Measurements from ENCODE around the gene DNAJC4.

The DNAJC4 gene

GRCh38 chr11:64261556-64262080, 31.3 kb downstream of the DNAJC4 start:
- no peak for DNase-seq

- no peak for DNase-seq
Observed at GRCh38 chr11:64262271-64263002, 32.1 kb downstream of the DNAJC4 start.

- no peak for DNase-seq
Observed at GRCh38 chr11:64263021-64263946, 32.9 kb downstream of the DNAJC4 start.

- no peak for DNase-seq
Observed at GRCh38 chr11:64263947-64264317, 33.6 kb downstream of the DNAJC4 start.

GRCh38 chr11:64264371-64264852, 34.1 kb downstream of the DNAJC4 start:
- no peak for DNase-seq

GRCh38 chr11:64265176-64266160, 35.1 kb downstream of the DNAJC4 start:
- no peak for DNase-seq

GRCh38 chr11:64266339-64266738, 36.0 kb downstream of the DNAJC4 start:
- no peak for DNase-seq

- no peak for DNase-seq
Observed at GRCh38 chr11:64267207-64267945, 37.0 kb downstream of the DNAJC4 start.

- peak; percentile 6 for DNase-seq
Observed at GRCh38 chr11:64268025-64268892, 37.9 kb downstream of the DNAJC4 start.

- DNase-seq = no peak
Observed at GRCh38 chr11:64268893-64269539, 38.7 kb downstream of the DNAJC4 start.

- DNase-seq = peak; percentile 99
Observed at GRCh38 chr11:64269540-64270220, 39.3 kb downstream of the DNAJC4 start.

GRCh38 chr11:64275031-64275800, 44.9 kb downstream of the DNAJC4 start:
- no peak for DNase-seq

GRCh38 chr11:64275841-64276240, 45.5 kb downstream of the DNAJC4 start:
- DNase-seq = no peak

GRCh38 chr11:64276653-64277431, 46.5 kb downstream of the DNAJC4 start:
- no peak for DNase-seq

- no peak for DNase-seq
Observed at GRCh38 chr11:64278576-64279190, 48.3 kb downstream of the DNAJC4 start.

- no peak for DNase-seq
Observed at GRCh38 chr11:64281957-64282770, 51.8 kb downstream of the DNAJC4 start.

All from NCI-H1105 treated with DMSO at 0.1 percent for 48 hours (cell line).